B cell (primary cell): ENCODE measurements around the gene CCT4. TPM values are rescaled to one million over a fixed set of nuclear protein-coding genes. Genes with fewer than 3 reads are reported as not detected.
A peak's percentile ranks its signal among the peaks of the same experiment; 100 is the strongest.

ENCODE experiments used
- ATAC-seq: fragments of 200-7000 bp; cut with Tn5 transposase; one replicate; pipeline ENCODE4 v1.10.0; 2021; ENCODE audit warnings: low read depth, mild to moderate bottlenecking, moderate number of reproducible peaks, moderate library complexity
- CTCF ChIA-PET: fragments of 350-600 bp; sonication (Branson Sonifier 250); formaldehyde crosslinking; loops from one replicate; lab custom pipeline; 2021; ENCODE audit warnings: antibody characterized with exemption, inconsistent platforms; lab: Charles Lee
- POLR2A ChIA-PET: fragments of 350-600 bp; sonication (Branson Sonifier 250); formaldehyde crosslinking; loops from one replicate; lab custom pipeline; 2021; ENCODE audit warnings: antibody characterized with exemption; lab: Charles Lee
- DNase-seq: peaks from one replicate; pipeline ENCODE4 v3.0.0; 2013
- H2AFZ ChIP-seq: 2 replicates; pipeline ENCODE4 v1.6.1; 2012; ENCODE audit warnings: mild to moderate bottlenecking, low read depth, low read length; ENCODE audit not compliant: insufficient read depth, poor library complexity, severe bottlenecking
- H3K27ac ChIP-seq, 2 donors: 1 replicate in 1 of 2; 2 replicates in 1 of 2; pipeline ENCODE4 v1.5.1; 2012 to 2013; ENCODE audit warnings: low read length in 2 of 2, mild to moderate bottlenecking in 2 of 2, moderate library complexity in 1 of 2
- H3K27me3 ChIP-seq, 4 experiments: fragments of 200-600 bp in 1 of 4; sonication (generic) in 1 of 4; replicated peaks in 1 of 4; 1 replicate in 2 of 4; 2 replicates in 2 of 4; pipeline versions ENCODE4 v1.6.1 to v1.7.0; 2013 to 2016; ENCODE audit warnings: low read length in 3 of 4, mild to moderate bottlenecking in 2 of 4, mixed read lengths in 1 of 4, moderate library complexity in 1 of 4; ENCODE audit not compliant: insufficient read depth in 4 of 4, control insufficient read depth in 3 of 4; ENCODE audit errors: control extremely low read depth in 1 of 4
- H3K36me3 ChIP-seq, 2 experiments: replicated peaks in 1 of 2; 1 replicate in 1 of 2; 2 replicates in 1 of 2; pipeline versions ENCODE4 v1.6.1 to v1.7.1; 2013; ENCODE audit warnings: low read length in 1 of 2; ENCODE audit not compliant: insufficient read depth in 2 of 2, control insufficient read depth in 1 of 2; ENCODE audit errors: control extremely low read depth in 1 of 2, extremely low read depth in 1 of 2
- H3K4me1 ChIP-seq, 2 donors: fragments of 200-600 bp in 1 of 2; sonication (generic) in 1 of 2; 1 replicate in 1 of 2; 2 replicates in 1 of 2; pipeline versions ENCODE4 v1.5.1 to v1.6.1; 2013 to 2017; ENCODE audit warnings: low read length in 2 of 2; ENCODE audit not compliant: control insufficient read depth in 2 of 2, insufficient read depth in 2 of 2
- H3K4me2 ChIP-seq: replicated peaks from 2 replicates; pipeline ENCODE3; 2012; ENCODE audit warnings: mild to moderate bottlenecking, low read depth, low read length; ENCODE audit not compliant: poor library complexity, severe bottlenecking
- H3K4me3 ChIP-seq, 5 experiments: fragments of 200-600 bp in 1 of 5; sonication (generic) in 1 of 5; 1 replicate in 3 of 5; 2 replicates in 2 of 5; pipeline versions ENCODE4 v1.5.1 to v1.7.0; 2011 to 2016; ENCODE audit warnings: low read length in 4 of 5, mild to moderate bottlenecking in 4 of 5, low read depth in 2 of 5, control low read depth in 1 of 5, moderate library complexity in 1 of 5; ENCODE audit not compliant: insufficient read depth in 1 of 5; ENCODE audit errors: control extremely low read depth in 1 of 5, extremely low read depth in 1 of 5
- H3K79me2 ChIP-seq: fragments of 200-600 bp; sonication (generic); one replicate; pipeline ENCODE4 v1.6.0; 2016; ENCODE audit warnings: low read length; ENCODE audit not compliant: control insufficient read depth, insufficient read depth
- H3K9ac ChIP-seq: fragments of 200-600 bp; sonication (generic); 2 replicates; pipeline ENCODE4 v1.6.1; 2017; ENCODE audit warnings: mild to moderate bottlenecking, low read length, moderate library complexity
- H3K9me3 ChIP-seq, 3 donors: one replicate each; pipeline versions ENCODE4 v1.6.1 to v1.7.1; 2013; ENCODE audit warnings: low read length in 2 of 3; ENCODE audit not compliant: control insufficient read depth in 2 of 3, insufficient read depth in 1 of 3; ENCODE audit errors: control extremely low read depth in 1 of 3
- H4K20me1 ChIP-seq: 2 replicates; pipeline ENCODE4 v1.6.0; 2012; ENCODE audit warnings: mild to moderate bottlenecking, low read length; ENCODE audit not compliant: insufficient read depth, control insufficient read depth, poor library complexity, severe bottlenecking
- H3K27ac Mint-ChIP-seq: one replicate; pipeline ENCODE4 v1.8.0; 2021; ENCODE audit warnings: mixed read lengths
- H3K27me3 Mint-ChIP-seq: one replicate; pipeline ENCODE4 v1.8.0; 2021; ENCODE audit warnings: mixed read lengths
- H3K4me1 Mint-ChIP-seq: one replicate; pipeline ENCODE4 v1.8.0; 2021; ENCODE audit warnings: mixed read lengths
- H3K4me3 Mint-ChIP-seq: one replicate; pipeline ENCODE4 v1.8.0; 2021; ENCODE audit warnings: mixed read lengths
- H3K9me3 Mint-ChIP-seq: one replicate; pipeline ENCODE4 v1.8.0; 2022; ENCODE audit warnings: mixed read lengths; ENCODE audit not compliant: insufficient read depth
- CTCF ChIP-seq: fragments of 200-600 bp; IDR thresholded peaks from one replicate; pipeline ENCODE4 v1.8.0; 2022; ENCODE audit warnings: antibody characterized with exemption, mild to moderate bottlenecking
- EZH2 ChIP-seq: IDR thresholded peaks from 2 replicates; pipeline ENCODE4 v1.6.1; 2012; ENCODE audit warnings: borderline replicate concordance, low read depth, mild to moderate bottlenecking, moderate library complexity, low read length; ENCODE audit not compliant: insufficient read depth, poor library complexity, severe bottlenecking
- WGBS: methylation state at CpG from one replicate; pipeline ENCODE4 v1.1.5; 2013; ENCODE audit warnings: missing lambda C conversion rate; ENCODE audit not compliant: insufficient coverage; 5-methylcytosine and 5-hydroxymethylcytosine counted together
- intact Hi-C: fragments of 100-400 bp; cut with micrococcal nuclease; formaldehyde crosslinking; loops from one replicate; pipeline ENCODE4 v1.10.0; 2022
- polyA plus RNA-seq: library from polyadenylated mRNA; depleted of rRNA; stranded (reverse); fragments of >200 nt; gene quantifications from 2 replicates; pipeline ENCODE4 v1.2.3, GENCODE V29; 2012
- total RNA-seq, 2 donors: library from RNA; stranded (reverse); fragments of 120-200 nt in 1 of 2; gene quantifications; 1 replicate in 1 of 2; 2 replicates in 1 of 2; pipeline versions ENCODE4 v1.2.3 to v1.2.4, GENCODE V29; 2013 to 2022

CCT4 gene
- total and polyA plus RNA-seq, 2 donors (not counting 1 experiment from before 2014, with no cell fraction given): 31.2 to 88.0 TPM

GRCh38 chr2:61855318-61855613 lies 33.2 kb downstream of the CCT4 start:
- CTCF ChIA-PET: no interaction called here
- no peaks in the 10 kb centered on the region for H4K20me1 ChIP-seq
- 24% methylated on average over 2 of the region's 9 CpGs for WGBS

More at GRCh38 chr2:61855318-61855613, 33.2 kb downstream of the CCT4 start:
- no peaks in the 10 kb centered on the region for H3K36me3 ChIP-seq
- peaks cover 11 to 16% of the 10 kb centered on the region in 2 donors for H3K4me1 ChIP-seq
- H3K9me3 ChIP-seq: no peaks in the 10 kb centered on the region
- H3K4me1 Mint-ChIP-seq: peaks cover 23% of the 10 kb centered on the region
- POLR2A ChIA-PET: no interaction called here
- ATAC-seq: no peak
- H3K27ac Mint-ChIP-seq: no peak overlapping the region
- no peaks in the 10 kb centered on the region for H3K27me3 ChIP-seq
- TF ChIP-seq EZH2 (no peak), CTCF (no peak)
- H3K9ac ChIP-seq: peak overlapping the region; percentile 84
- H2AFZ ChIP-seq: peak overlapping the region; percentile 99
- no peaks in the 10 kb centered on the region for H3K9me3 Mint-ChIP-seq
- peak overlapping the region; percentile 91 for H3K4me2 ChIP-seq
- peak overlapping the region in 4 of 5 experiments; percentile 92 to 99 (median 98) for H3K4me3 ChIP-seq
- H3K27ac ChIP-seq: peak overlapping the region in 1 of 2 donors; percentile 59
- no peaks in the 10 kb centered on the region for H3K79me2 ChIP-seq
- H3K27me3 Mint-ChIP-seq: no peaks in the 10 kb centered on the region
- intact Hi-C loops: loop anchor here (2.0 kb wide), 1 partner anchor 1986 kb away; the partner anchor contains the start of gene UGP2
- peak overlapping the region; percentile 94 for H3K4me3 Mint-ChIP-seq
- DNase-seq: no peak
